GM18861 (cell line): Measurements from ENCODE around the gene CLASP2.
A peak's percentile ranks its signal among the peaks of the same experiment; 100 is the strongest.
"Not testable (repeated sequence)": the region's sequence is repeated elsewhere in the genome, so short reads cannot be mapped to it uniquely, and the experiment has no call there.

Source experiments
- ATAC-seq: cut with Tn5 transposase; IDR thresholded peaks from one replicate; pipeline ENCODE4 v1.9.1; 2021; ENCODE audit not compliant: unreplicated experiment

CLASP2 gene

GRCh38 chr3:33717866-33718594 is at the start of gene CLASP2:
Gene CLASP2, minus strand, starts transcription at chr3:33718254. Its CDS starts 252 bp downstream, at chr3:33718002.
- ATAC-seq, result peak; percentile 94

- no peak for ATAC-seq
Measured at GRCh38 chr3:33758864-33759263, 40.8 kb upstream of the CLASP2 start.

DNA sequence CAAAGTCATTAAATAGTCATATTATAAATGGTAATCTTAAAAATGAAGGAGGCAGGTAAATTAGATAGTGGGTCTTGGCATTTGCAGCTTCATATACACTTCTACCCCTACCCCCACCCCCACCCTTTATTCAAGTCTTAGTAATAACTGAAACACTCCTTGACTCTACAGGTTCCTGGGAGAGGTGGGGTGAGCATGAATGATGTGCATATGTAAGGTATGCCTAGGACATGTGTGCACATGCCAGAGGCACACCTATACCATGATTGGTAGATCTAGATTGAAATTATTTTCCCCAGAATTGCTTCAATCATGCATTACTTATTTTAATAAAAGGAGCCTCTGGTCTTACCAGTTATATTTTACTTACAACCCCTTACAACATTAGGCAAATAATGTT is 40.2 kb upstream of the CLASP2 start:
- no peak for ATAC-seq

DNA sequence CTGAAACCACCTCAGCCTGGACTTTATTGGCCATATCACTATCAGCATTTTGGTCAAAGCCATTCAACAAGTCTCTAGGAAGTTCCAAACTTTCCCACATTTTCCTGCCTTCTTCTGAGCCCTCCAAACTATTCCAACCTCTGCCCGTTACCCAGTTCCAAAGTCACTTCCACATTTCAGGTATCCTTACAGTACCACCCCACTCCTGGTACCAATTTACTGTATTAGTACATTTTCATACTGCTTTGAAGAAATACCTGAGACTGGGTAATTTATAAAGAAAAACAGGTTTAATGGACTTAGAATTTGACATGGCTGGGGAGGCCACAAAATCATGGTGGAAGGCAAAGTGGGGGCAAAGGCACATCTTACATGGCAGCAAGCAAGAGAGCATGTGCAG is 36.3 kb upstream of the CLASP2 start:
- ATAC-seq, result not testable (repeated sequence)

DNA sequence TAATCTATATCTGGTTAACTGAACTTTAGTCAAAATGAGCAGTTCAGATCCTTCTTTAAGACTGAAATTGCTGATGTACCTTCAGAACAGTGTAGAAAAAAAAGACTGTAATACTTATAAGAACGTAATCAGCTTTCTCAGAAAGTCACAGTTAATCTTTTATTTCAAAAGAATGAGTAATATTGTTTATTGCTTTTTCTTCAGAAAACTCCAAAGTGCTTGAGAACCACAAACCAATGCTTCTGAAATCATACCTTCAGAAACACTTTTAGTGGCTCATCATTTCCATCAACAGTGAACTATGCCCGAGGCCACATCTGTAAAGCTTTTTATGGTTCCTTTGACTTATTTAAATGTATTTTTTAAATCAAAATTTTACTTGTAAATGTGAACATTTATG is 33.3 kb upstream of the CLASP2 start:
- ATAC-seq, result no peak

DNA sequence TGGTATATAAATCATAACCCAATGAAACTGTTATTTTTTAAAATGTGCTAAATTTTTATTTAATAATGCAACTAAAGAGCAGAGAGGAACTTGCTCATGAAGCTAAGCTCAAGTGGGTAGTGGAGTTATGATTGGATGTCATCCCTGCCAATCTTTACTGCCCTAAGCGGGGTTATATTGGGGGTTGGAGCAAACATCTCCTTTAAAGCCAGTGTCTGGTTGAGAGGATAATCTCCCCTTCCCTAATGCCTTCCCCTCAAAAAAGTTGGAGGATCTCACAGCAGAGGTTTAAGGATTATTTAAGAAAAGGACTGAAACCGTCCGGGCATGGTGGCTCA is 32.1 kb upstream of the CLASP2 start:
- no peak for ATAC-seq

GRCh38 chr3:33749546-33750210 is 31.6 kb upstream of the CLASP2 start:
- ATAC-seq, result no peak

- ATAC-seq, result no peak
Measured at GRCh38 chr3:33746416-33747116, 28.5 kb upstream of the CLASP2 start.

GRCh38 chr3:33737146-33737545 is 19.1 kb upstream of the CLASP2 start:
- no peak for ATAC-seq

GRCh38 chr3:33732394-33732793 is 14.3 kb upstream of the CLASP2 start:
- ATAC-seq, result no peak

DNA sequence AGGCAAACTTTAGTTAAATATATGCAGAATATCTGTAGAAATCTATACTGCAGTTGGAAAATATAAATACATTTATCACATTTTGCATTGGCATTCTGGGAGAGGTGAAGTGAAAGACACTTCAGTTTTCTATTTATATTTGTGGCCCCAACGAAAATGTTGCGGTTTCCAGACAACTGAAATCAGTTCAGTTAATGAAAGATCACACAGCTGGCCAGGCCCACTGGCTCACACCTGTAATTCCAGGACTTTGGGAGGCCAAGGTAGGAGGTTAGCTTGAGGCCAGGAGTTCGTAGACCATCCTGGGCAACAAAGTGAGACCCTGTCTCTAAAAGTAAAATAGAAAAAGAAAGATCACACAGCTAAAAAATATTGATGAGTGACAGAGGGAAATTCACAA is 11.9 kb upstream of the CLASP2 start:
- no peak for ATAC-seq

DNA sequence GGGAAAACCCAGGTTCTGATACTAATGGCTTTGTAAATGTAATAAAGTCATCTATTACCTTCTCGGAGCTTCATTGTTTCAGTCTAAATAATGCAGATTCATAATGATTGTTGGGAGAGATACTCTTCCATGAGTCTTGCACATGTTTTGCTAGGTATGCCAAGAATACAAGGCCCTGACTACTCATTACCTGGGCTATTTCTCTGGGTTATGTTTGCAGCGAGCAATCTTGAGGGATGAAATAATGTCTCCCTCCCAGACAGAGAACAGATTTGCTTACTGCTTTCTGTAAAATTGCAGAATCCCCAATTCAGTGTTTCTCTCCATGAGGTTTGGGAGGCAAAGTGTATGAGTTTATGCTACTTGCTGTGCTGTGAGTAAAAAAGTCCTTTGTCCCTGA is 6.2 kb upstream of the CLASP2 start:
- no peak for ATAC-seq

DNA sequence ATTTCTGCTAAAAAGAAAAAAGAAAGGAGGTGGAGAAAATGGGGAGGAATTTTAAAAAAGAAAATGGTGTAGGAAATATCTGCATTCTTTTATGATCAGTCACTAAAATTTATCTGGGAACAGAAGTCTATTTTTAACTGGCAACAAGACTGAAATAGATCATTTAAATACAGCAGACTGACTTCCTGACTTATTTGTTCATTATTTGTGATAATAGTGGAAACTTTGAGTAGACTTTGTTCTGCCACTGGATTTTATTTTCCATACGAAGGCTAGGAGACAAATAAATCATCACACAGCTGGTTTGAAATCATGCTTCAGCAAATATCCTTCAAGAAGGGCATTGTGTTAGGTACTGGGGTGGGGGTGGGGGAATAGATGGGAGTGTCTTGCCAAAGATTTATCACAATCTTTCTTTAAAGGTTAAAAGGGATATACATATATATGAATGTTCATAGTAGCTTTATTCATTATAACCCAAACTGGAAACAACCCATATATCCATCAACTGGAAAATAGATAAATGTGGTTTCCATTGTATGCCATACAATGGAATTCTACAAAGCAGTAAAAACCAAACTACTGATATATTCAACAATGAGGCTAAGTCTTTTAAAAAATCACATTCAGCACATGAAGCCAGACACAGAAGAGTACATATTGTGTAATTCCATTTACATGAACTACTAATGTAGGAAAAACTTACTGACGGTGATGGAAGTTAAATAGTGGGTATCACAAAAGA is 4.7 kb upstream of the CLASP2 start:
- ATAC-seq, result no peak

- no peak for ATAC-seq
Measured at GRCh38 chr3:33722191-33722590, 4.1 kb upstream of the CLASP2 start.

DNA sequence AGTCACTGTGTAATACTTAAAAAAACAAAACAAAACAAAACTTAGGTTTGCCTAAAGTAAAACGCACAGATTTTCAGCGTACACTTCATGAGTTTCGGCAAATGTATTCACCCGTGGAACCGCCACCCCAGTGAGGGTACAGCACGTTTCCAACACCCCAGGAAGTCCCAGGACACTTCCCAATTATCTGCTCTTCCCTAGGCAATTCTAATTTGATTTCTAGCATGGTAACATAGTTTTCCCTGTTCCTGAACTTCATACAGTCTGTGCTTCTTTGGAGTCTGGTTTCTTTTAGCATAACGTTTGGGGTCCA is 497 bp upstream of the CLASP2 start:
- no peak for ATAC-seq

GRCh38 chr3:33717616-33717865 is 513 bp downstream of the CLASP2 start:
- ATAC-seq, result peak; percentile 34

- no peak for ATAC-seq
Measured at GRCh38 chr3:33716227-33716626, 1.8 kb downstream of the CLASP2 start.

DNA sequence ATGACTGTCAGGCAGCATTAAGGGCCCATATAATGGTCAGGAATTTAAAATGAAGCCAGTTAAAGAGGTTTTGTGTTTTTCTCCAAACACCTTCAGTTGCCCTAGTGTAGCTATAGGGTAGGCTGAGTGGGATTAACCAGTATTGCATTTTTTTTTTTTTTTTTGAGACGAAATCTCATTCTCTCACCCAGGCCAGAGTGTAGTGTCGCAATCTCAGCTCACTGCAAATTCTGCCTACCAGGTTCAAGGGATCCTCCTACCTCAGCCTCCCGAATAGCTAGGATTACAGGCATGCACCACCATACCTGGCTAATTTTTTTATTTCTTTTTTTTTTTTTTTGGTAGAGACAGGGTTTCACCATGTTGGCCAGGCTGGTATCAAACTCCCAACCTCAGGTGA is 7.0 kb downstream of the CLASP2 start:
- ATAC-seq, result no peak

DNA sequence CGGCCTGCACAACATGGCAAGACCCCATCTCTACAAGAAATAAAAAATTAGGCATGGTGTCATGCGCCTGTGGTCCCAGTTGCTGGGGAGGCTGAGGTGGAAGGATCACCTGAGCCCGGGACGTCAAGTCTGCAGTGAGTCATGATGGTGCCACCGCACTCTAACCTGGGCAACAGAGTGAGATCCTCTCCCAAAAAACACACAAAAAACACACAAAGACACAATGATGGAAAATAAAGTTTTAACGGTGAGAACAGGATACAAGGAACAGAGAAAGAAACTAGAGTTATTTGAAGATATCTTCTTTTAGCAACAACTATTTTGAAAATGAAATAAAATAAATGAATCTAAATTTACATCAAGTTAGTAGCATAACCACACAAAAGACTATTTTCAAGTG is 12.0 kb downstream of the CLASP2 start:
- no peak for ATAC-seq

DNA sequence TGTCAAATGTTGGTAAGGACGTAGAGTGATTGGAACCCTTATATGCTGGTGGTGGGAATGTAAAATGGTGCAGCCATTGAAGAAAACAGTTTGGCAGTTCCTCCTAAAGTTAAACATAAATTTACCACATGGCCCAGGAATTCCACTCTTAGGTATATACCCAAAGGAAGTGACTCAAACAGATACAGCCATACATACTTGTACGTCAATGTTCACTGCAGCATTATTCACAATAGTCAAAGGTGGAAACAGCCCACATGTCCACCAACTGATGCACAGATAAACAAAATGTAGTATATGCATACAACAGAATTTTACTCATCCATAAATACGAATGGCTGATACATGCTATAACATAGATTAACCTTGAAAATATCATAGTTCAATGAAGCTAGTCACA is 13.2 kb downstream of the CLASP2 start:
- ATAC-seq, result no peak

DNA sequence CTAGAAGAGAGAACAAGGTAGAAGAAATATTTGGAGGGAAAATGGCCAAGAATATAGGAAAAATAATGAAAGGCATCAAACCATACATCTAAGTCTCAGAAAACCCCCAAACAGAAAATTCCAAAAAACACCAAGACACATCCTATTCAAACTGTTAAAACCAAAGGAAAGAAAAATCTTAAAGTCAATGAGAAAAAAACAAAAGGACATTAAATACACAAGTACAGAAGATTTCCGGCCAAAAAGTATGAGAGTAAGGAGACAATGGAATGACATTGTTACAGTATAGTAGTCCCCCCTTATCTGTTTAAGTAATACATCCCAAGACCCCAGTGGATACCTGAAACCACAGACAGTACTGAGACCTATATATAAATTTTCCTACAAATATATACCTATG is 18.8 kb downstream of the CLASP2 start:
- no peak for ATAC-seq

DNA sequence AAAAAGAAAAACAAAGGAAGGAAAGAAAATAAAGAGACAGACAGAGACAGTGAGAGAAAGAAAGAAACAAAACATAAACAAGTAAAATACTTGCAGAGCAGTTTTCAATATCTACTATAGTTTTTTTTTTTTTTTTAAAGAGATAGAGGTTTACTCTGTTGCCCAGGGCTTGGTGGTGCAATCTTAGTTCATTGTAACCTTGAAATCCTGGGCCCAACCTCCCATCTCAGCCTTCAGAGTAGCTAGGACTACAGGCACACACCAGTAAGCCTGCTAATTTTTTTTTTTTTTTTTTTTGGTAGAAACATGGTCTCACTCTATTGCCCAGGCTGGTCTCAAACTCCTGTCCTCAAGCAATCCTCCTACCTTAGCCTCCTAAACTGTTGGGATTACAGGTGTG is 23.1 kb downstream of the CLASP2 start:
- ATAC-seq, result no peak
